CD4-positive, alpha-beta T cell treated with Interleukin-6 at 100 ng/mL for 8 hours (primary cell): ENCODE measurements around the gene KCNJ18.
"Not testable (repeated sequence)": the region's sequence is repeated elsewhere in the genome, so short reads cannot be mapped to it uniquely, and the experiment has no call there.

Experiments used
- DNase-seq: peaks from one replicate; pipeline ENCODE4 v3.0.0-alpha.2; 2020; ENCODE audit warnings: mixed read lengths, low spot score

KCNJ18 gene

GRCh38 chr17:21731076-21731475 is 38.8 kb downstream of the KCNJ18 start:
- not testable (repeated sequence) for DNase-seq

- DNase-seq: not testable (repeated sequence)
Observed at GRCh38 chr17:21733931-21734330, 41.6 kb downstream of the KCNJ18 start.

- not testable (repeated sequence) for DNase-seq
Observed at GRCh38 chr17:21735814-21736213, 43.5 kb downstream of the KCNJ18 start.

GRCh38 chr17:21737015-21737580 is 44.8 kb downstream of the KCNJ18 start:
- DNase-seq: not testable (repeated sequence)

- not testable (repeated sequence) for DNase-seq
Observed at GRCh38 chr17:21738241-21738640, 45.9 kb downstream of the KCNJ18 start.

- DNase-seq: not testable (repeated sequence)
Observed at GRCh38 chr17:21738877-21739474, 46.7 kb downstream of the KCNJ18 start.

- not testable (repeated sequence) for DNase-seq
Observed at GRCh38 chr17:21739485-21739884, 47.2 kb downstream of the KCNJ18 start.

GRCh38 chr17:21740836-21741235 is 48.5 kb downstream of the KCNJ18 start:
- not testable (repeated sequence) for DNase-seq

- DNase-seq: not testable (repeated sequence)
Observed at GRCh38 chr17:21741520-21741919, 49.2 kb downstream of the KCNJ18 start.

- no peak for DNase-seq
Observed at GRCh38 chr17:21742326-21742725, 50.0 kb downstream of the KCNJ18 start.

- DNase-seq: not testable (repeated sequence)
Observed at GRCh38 chr17:21744151-21744550, 51.8 kb downstream of the KCNJ18 start.

- DNase-seq: not testable (repeated sequence)
Observed at GRCh38 chr17:21744621-21745020, 52.3 kb downstream of the KCNJ18 start.

GRCh38 chr17:21745385-21746054 is 53.2 kb downstream of the KCNJ18 start:
- DNase-seq: not testable (repeated sequence)

- DNase-seq: not testable (repeated sequence)
Observed at GRCh38 chr17:21746415-21746814, 54.1 kb downstream of the KCNJ18 start.

- not testable (repeated sequence) for DNase-seq
Observed at GRCh38 chr17:21747195-21747915, 55.0 kb downstream of the KCNJ18 start.

GRCh38 chr17:21748686-21749085 is 56.4 kb downstream of the KCNJ18 start:
- not testable (repeated sequence) for DNase-seq

- DNase-seq: not testable (repeated sequence)
Observed at GRCh38 chr17:21749696-21750531, 57.6 kb downstream of the KCNJ18 start.

GRCh38 chr17:21751111-21751510 is 58.8 kb downstream of the KCNJ18 start:
- DNase-seq: not testable (repeated sequence)
